ENCODE results near the gene CYP1B1.

CYP1B1 gene

DNA sequence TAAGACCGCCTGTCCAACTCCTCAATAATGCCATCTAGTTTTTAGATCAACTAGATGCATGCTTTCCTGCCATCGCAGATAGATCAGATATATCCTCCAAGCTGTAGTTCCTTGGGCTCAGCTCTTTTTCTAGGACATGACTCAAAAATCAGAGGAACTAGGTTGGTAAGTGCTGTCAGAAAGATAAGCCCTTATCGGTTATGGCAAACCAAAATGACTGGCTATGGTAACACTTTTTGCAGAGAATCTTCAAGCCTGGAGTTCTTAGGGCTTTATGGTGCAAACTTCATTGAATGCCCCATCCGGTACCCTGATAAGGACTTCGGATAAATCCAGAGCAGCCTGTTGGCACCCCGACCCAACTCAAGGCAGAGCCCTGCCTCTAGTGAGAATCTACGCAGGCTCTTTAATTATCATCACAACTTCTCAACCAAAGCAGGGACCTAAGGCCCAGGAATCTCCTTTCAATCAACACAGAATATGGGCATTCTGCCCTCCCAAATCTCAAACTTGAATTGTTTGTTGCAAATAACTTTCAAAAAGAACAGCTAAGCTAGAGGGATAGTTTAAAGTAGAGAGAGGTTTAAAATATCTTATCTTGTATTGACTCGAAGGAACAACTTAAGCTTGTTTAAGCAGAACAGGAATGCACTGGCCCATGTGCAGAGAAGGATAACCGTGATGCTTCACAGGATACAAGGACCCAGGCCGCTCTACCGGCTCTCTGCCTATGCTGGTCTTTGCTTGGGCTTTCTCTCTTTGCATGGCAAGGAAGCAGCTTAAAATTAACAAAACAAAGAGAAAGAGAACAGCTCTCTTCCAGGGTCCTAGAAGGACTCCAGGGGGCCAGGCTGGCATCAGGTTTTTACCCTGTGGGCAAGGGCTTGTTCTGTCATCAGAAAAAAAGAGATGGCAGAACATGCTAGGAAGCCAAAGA is 3.4 kb upstream of the CYP1B1 start:
- Histone ChIP-seq H3K27ac (no peak overlapping the region), H3K4me3 (no peak overlapping the region)

DNA sequence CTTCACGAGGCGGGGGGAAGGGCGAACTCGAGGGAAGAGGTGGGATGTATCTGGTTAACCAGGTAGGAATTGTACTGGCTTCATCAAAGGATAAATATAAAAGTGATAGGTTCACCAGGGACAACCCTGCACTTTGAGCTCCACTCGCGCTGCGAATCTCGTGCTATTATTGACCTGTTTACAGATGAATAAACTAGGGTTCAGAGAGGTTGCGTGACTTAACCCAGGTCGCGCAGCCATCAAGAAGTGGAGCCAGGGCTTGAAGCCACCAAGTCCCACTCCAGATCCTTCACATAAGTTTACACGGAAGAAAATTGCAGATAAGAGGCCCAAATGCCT is 1.4 kb upstream of the CYP1B1 start:
- peak overlapping the region in 17 of 21 experiments; percentile 38 to 90 (median 78) for H3K27ac ChIP-seq

DNA sequence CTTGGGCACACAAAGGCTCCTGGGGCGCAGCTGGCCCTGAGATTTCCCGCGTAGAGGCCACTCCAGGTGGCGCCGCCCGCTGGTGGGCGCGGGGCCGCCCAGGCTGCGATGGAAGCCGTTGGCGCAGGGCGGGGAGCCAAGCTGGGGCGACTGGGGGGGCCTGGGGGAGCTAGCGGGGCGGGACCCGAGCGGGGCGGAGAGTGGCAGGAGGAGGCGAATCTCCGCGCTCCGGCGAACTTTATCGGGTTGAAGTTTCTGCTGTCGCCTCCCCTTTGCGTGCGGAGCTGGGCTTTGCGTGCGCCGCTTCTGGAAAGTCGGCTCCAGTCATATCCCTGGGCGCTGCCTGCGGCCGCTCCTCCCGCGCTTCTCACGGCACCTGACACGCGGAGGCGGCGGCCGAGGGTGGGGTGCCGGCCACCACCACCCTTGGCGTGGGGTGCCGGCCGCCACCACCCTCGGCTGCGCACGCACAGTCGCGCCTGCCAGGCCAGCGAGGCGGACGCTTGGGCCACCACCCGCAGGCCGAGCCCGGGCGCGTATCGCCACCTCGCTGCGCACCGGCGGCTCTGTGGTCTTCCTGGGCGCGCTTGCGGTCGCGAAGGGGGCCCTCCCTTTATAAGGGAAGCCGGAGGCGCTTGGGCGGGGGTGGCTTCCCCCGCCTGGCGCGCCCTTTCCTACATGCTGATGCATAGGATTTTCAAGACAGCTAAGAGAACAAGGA is 919 bp upstream of the CYP1B1 start:
- Histone ChIP-seq H3K4me3 (peak overlapping the region; percentile 32 to 53 (median 41)), H3K27ac (peak overlapping the region in 19 of 21 experiments; percentile 38 to 90 (median 77))

More for the DNA sequence above, 1.4 kb upstream of the CYP1B1 start:
- H3K4me3 ChIP-seq, result peak overlapping the region; percentile 32 to 53 (median 41)

DNA sequence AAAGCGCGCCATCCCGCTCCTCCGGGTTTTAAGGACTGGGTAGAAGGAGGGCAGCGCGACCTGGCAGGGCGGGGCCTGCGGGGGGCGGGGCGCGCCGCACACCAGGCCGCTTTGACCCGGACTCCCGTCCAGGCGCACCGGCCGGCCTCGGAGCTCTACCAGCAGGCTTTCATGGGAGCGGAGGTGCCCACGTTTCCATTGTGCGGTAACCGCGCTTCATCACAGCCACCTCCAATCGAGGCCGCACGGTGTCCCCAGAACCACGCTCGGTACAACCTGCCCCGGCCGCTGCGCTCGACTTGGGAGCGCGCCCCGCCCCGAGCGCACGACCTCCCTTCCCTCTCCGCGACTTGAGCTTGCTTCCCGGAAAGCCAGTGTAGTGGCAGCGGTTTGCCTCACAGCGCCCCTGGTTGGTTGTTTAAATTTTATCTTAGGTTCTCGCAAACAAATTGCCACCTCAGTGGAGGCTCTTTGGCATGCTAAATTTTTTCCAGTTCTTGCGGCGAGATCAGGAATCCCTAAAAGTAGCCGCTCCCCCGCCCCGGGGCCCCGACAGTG is 280 bp upstream of the CYP1B1 start:
- peak overlapping the region in 19 of 21 experiments; percentile 19 to 90 (median 77) for H3K27ac ChIP-seq
- peak overlapping the region; percentile 32 to 53 (median 41) for H3K4me3 ChIP-seq

DNA sequence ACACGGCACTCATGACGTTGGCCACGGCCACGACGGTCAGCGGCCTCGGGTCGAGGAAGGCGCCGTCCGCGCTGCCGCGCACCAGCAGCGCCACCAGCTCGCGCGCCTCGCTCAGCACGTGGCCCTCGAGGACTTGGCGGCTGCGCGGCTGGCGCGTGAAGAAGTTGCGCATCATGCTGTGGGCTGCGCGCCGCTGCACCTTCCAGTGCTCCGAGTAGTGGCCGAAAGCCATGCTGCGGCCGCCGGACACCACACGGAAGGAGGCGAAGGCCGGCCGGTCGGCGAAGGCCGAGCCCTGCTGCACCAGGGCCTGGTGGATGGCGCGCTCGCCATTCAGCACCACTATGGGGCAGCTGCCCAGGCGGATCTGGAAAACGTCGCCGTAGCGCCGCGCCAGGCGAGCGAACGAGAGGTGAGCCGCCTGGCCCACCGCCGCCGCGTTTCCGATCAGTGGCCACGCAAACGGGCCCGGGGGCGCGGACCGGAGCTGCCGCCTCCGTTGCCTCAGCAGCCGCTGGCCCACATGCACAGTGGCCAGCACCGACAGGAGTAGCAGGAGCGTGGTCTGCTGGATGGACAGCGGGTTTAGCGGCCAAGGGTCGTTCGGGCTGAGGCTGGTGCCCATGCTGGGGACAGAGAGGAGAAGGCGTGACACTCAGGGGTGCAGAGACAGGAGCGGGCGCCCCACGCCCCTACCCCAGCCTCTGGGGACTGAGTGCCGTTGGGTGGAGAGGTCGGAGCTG is 1.0 kb downstream of the CYP1B1 start:
- Histone ChIP-seq H3K4me3 (peak overlapping the region in 6 of 7 experiments; percentile 32 to 53 (median 42)), H3K27ac (peak overlapping the region in 12 of 21 experiments; percentile 19 to 90 (median 83))

DNA sequence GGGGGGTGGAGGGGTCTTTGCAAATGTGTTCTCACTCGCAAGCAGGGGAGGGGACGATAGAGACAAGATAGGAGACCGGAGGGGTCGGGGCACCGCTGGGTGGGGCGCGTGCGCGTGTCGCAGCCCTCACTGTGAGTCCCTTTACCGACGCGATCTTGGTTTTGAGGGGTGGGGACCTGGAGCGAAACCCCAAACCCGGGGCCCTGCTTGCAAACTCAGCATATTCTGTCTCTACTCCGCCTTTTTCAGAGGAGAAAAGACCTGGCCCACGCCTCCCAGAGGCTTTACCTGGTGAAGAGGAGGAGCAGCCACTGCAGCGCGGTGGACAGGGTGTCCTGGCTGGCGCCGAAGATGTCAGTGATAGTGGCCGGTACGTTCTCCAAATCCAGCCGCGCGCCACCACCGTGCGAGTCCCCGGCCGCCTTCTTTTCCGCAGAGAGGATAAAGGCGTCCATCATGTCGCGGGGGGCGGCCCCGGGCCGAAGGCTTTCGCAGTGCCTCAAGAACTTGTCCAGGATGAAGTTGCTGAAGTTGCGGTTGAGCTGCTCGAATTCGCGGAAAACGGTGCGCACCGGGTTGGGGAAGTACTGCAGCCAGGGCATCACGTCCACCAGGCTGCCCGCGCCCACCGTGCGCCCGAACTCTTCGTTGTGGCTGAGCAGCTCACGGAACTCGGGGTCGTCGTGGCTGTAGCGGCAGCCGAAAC is 1.7 kb downstream of the CYP1B1 start:
- Histone ChIP-seq H3K4me3 (peak overlapping the region in 5 of 7 experiments; percentile 14 to 53 (median 38)), H3K27ac (peak overlapping the region in 7 of 21 experiments; percentile 73 to 90 (median 87))

DNA sequence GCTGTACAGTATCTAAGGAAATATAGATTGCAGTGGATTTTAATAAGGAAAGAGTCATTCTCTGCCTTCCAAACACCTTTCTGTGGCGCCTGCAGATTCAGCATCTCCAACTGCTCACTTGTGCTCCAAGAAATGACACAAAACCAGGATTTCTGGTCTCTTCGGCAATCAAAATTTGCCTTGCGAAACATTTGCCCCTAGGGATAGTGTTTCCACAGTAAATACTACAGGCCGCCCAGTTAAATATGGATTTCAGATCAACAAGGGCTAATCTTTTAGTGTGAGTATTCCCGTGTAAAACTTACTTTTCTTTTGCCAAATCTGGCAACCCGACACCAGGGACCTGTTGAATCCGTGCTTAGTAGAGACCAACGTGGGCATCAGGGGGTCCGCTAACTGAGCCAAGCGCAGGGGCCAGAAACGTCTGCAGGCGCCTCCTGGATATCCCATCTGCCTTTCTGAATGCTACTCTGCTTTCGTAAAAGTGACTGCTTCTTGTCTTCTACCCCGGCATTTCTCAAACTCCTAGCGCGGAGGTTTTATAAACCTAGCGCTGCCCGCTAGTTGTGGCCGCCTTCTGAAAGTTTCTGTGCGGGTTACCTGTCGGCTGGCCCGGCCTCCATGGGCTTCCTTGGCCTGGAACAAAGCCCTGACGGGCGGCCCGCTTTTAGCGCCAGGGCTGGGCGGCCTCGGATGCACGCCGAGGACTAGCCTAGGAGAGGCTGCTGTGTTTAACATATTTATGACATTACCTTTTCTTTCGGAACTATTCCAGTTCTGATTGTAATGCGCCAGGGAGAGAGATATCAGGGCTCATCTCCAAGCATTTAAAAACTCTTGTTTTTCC is 2.5 kb downstream of the CYP1B1 start:
- Histone ChIP-seq H3K27ac (peak overlapping the region in 8 of 21 experiments; percentile 2 to 90 (median 80)), H3K4me3 (peak overlapping the region in 5 of 7 experiments; percentile 14 to 53 (median 38))

DNA sequence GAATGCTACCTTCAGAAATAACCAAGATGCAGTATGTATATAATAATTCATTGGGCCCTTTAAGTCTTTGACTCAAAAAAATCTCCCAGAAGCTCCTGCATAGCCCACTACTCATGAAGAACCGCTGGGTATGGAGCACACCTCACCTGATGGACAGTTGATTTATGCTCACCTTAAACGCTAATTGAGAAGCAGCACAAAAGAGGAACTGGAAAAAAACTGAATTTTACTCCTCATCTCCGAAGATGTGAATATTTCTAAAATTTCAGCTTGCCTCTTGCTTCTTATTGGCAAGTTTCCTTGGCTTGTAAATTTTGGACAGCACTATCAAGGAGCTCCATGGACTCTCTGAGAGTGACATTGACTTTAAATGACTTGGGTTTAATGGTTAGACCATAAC is 5.5 kb downstream of the CYP1B1 start:
- H3K27ac ChIP-seq, result peak overlapping the region in 3 of 21 experiments; percentile 32 to 73 (median 47)
- no peak overlapping the region for H3K4me3 ChIP-seq

DNA sequence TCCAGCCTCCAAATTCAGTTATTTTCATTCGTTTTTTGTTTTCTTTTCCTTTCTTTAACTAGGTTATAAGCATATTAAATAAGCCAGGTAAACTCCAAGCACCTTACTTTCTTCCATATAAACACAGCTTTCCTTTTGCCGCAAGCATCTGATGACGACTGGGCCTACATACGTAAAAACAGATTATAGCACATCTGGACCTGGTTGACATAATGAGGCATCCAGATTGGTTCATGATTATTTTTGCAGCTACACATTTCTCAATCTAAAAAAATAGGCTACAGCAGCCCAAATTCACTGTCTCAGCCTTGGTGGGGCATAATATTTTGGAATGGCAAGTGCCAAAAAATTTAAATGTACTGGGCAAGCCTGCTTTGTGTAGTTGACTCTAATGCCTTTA is 7.7 kb downstream of the CYP1B1 start:
- no peak overlapping the region for H3K4me3 ChIP-seq
- H3K27ac ChIP-seq, result peak overlapping the region in 1 of 21 experiments; percentile 42

DNA sequence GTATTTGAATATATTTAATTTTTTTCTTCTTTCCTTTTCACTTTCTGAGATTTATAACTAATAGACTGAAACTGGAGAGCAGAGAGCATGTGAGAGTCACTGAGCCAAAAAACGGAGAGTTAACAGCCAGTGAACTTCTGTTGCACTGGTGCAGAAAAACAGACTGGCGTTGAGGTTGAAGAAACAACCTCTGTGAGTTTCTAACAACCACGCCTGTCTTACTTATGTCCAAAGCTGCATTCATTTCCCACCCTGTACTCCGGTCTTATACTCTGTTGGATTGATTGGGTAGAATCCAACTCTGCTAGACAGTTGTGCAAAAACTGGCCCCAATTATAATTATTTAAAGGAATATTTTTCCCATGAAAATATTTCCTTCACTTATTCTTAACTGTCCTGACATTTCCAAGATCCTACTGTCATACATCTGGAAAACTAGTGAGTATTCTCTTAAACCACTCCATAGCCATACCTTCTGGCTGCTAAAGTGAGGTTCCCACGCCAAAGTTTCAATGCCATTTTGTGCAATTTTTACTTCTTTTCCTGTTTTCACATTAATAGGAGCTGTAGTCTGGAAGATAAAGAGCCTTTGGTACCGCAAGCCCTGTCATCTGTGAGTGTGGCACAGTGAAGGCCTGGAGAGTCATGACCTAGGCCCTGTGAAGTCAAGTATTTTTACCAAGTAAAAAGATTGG is 9.4 kb downstream of the CYP1B1 start:
- H3K27ac ChIP-seq, result no peak overlapping the region

DNA sequence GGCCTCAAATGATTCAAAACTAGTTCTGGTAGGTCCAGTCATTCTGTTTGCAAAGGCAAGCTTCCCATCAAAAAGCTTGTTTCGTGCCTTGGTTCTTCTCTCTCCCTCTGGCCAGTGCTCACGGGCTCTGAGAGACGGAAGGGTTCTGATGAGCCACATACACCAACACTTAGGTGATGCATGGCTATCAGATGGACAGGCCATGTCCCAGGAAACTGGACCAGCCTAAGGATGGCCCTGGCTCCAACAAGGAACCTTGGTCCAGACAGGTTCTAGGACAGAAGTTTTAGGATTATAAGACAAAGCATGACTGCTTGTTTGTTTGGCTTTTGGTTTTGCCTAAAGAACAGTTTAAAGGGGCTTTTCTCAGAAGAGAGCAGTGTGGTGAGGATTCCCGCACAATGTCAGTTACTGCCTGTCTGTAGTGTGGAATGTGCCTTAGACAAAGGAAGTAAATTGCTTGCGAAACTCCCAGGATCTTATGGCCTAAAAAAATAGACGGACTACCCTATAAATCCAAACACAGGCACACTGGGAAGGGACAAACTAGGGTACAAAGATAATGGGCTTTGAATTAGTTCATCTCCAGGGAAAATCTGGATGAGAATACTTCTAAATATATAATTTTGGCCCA is 10.3 kb downstream of the CYP1B1 start:
- no peak overlapping the region for H3K27ac ChIP-seq
- no peak overlapping the region for H3K4me3 ChIP-seq

More for the DNA sequence above, 9.4 kb downstream of the CYP1B1 start:
- H3K4me3 ChIP-seq, result no peak overlapping the region

DNA sequence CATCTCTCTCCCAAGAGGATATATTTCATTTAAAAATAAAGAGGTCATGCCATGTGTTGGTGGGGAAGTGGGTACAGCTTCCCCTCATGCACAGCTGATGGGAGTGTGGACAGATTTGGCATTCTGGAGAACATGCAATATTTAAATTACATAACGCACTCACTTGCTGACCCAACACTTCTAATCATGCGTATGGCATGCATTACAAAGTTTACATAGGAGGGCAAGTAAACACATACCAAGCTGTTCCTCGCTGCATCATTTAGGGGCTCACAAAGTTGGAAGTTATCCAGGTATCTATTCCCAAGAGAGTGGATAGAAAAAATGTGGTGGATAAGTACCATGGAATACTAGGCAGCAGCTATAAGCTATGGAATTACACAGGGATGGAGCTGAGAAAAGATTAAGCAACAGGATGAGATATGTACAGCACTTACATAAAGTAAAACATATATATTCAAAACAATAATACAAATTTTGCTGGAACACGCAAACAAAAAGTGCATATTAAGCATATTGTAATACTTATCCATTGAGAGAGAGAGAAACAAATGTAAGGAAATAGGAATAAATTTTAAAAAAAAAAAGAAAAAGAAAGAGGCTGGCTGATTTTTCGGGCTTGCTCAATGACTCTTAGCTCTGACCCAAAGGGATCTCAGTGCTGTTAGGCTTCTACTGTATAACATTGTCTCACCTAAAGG is 11.0 kb downstream of the CYP1B1 start:
- no peak overlapping the region for H3K27ac ChIP-seq
- H3K4me3 ChIP-seq, result no peak overlapping the region

DNA sequence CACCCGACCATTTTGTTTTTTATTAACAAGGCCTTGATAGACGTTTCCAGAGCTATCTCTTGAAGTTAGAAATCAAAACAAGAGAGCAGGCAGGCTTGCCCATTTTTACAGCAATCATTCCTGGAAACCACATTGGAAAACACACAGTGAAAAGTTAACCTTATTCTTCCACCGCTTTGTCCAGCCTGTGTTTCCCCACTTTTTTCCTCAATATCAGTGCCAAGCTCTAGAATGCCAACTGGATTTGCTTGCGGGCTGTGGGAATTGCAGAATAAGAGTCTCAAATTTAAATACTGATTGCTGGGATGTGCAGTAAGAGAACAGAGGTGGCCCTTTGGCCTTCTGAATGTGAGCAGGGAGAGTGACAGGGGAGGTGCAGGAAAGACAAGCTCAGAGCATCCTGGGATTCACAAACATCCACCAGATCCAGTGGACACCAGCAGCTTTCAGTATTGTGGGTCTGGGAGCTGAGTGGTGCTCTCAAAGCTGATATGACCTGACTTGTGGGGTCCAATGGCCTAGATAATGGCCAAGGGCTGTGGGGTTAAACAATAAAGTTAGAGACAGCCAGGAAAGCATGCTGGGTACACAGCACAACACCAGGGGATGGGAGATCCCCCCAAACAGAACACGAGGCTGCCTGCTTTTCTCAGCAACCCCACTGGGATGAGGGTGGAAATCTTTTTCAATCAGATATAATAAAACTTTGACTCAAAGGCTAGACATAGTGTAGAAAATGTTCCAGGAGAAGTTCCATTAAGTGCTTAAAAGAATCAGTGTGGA is 15.5 kb downstream of the CYP1B1 start:
- H3K4me3 ChIP-seq, result no peak overlapping the region
- no peak overlapping the region for H3K27ac ChIP-seq

DNA sequence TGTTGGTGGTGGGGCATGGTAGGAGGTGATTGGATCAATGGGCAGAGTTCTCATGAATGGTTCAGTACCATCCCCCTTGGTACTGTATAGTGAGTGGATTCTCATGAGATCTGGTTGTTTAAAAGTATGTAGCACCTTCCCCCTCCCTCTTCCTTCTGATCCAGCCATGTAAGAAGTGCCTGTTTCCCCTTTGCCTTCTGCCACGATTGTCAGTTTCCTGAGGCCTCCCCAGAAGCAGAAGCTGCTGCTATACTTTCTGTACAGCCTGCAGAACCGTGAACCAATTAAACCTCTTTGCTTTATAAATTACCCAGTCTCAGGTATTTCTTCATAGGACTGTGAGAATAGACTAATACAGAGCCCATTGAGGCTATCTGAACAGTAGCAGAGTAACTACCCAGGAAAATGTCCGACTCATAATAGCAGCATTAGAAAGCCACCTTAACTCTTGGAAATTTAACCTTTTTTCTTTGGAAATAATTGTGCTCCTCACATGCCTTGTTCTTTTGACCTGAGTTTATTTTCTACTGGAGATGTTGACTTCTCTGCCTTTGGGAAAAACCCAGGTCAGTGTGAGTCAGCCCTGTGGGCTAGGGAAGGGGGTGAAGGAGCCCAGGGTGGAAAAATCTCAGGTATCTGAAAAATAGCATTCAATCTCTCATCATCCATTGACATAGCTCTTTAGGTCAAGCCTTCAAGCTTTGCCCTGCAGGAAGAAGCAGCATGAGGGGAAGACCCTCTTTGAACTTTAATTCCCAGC is 18.1 kb downstream of the CYP1B1 start:
- Histone ChIP-seq H3K4me3 (no peak overlapping the region), H3K27ac (no peak overlapping the region)

DNA sequence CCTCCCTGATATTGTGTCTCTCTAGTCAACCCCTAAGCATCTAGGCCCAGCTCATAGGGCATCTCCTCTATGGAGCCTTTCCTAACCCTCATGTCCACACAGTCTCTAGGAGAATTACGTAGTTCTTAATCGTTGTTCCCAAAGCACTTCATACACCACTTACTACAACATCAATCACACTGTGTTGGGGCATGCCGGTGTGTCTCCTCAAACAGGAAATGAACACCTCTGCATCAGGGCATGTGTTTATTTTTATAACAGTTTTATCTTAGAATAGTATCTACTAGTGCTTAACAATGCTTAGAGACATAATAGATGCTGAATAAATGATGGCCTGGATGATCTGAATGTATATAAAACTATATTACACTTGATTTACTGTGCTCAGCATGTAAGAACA is 19.7 kb downstream of the CYP1B1 start:
- no peak overlapping the region for H3K4me3 ChIP-seq
- H3K27ac ChIP-seq, result no peak overlapping the region

Measured in skin epidermis (tissue), 12 donors.